ENCODE data around the gene SSC5D. TPM values are rescaled to one million over a fixed set of nuclear protein-coding genes. Genes with fewer than 3 reads are reported as not detected.
A peak's percentile ranks its signal among the peaks of the same experiment; 100 is the strongest.

Gene SSC5D
- total RNA-seq, 1 donor from 2014 or later, result 1.5 TPM

- peaks cover 22% of the 10 kb centered on the region for H3K4me1 Mint-ChIP-seq (ENCODE audit: unreplicated experiment)
- H3K36me3 Mint-ChIP-seq, result no peaks in the 10 kb centered on the region
- no peak for DNase-seq (ENCODE audit: extremely low spot score, unreplicated experiment)
- H3K27me3 Mint-ChIP-seq, result peaks cover 24% of the 10 kb centered on the region
- no peaks in the 10 kb centered on the region for H3K9me3 Mint-ChIP-seq
- H3K27ac Mint-ChIP-seq, result peak overlapping the region; percentile 66
- no peak for TF ChIP-seq CTCF (conservative IDR thresholded peaks at IDR 0.05)
- peak overlapping the region; percentile 34 for H3K4me3 Mint-ChIP-seq
Measured at GRCh38 chr19:55554741-55555152, 66.5 kb downstream of the SSC5D start.

DNA sequence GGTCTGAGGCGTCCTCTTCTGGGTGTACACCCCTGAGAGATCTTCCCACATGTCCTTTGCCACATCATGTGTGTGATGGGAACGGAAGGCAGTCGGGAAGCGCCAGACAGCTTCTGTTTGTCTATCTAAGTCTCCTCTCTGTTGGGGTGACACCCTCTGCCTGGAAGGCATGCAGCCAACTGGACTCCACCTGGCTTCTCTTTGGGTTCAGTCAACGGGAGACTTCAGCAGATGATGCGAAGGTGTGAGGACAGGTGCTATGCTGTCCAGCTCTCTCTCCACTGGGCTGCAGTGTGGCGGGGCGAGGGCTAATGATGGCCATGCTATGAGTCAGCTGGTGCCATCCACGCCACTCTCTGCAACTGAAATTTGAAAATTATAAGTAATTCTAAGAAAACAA, 71.4 kb downstream of the SSC5D start:
- H3K9me3 Mint-ChIP-seq, result no peaks in the 10 kb centered on the region
- H3K27me3 Mint-ChIP-seq, result peaks cover 10% of the 10 kb centered on the region
- no peak overlapping the region for H3K27ac Mint-ChIP-seq
- no peak for TF ChIP-seq CTCF (conservative IDR thresholded peaks at IDR 0.05)
- no peaks in the 10 kb centered on the region for H3K36me3 Mint-ChIP-seq
- no peak for DNase-seq (ENCODE audit: extremely low spot score, unreplicated experiment)
- no peak overlapping the region for H3K4me3 Mint-ChIP-seq
- H3K4me1 Mint-ChIP-seq (ENCODE audit: unreplicated experiment), result peaks cover 14% of the 10 kb centered on the region

GRCh38 chr19:55563261-55563690, 75.0 kb downstream of the SSC5D start:
- DNase-seq (ENCODE audit: extremely low spot score, unreplicated experiment), result no peak
- H3K36me3 Mint-ChIP-seq, result no peaks in the 10 kb centered on the region
- H3K27ac Mint-ChIP-seq, result peak overlapping the region; percentile 77
- peaks cover 5% of the 10 kb centered on the region for H3K27me3 Mint-ChIP-seq
- H3K9me3 Mint-ChIP-seq, result no peaks in the 10 kb centered on the region
- no peak for TF ChIP-seq CTCF (conservative IDR thresholded peaks at IDR 0.05)
- H3K4me1 Mint-ChIP-seq (ENCODE audit: unreplicated experiment), result peaks cover 5% of the 10 kb centered on the region
- no peak overlapping the region for H3K4me3 Mint-ChIP-seq

DNA sequence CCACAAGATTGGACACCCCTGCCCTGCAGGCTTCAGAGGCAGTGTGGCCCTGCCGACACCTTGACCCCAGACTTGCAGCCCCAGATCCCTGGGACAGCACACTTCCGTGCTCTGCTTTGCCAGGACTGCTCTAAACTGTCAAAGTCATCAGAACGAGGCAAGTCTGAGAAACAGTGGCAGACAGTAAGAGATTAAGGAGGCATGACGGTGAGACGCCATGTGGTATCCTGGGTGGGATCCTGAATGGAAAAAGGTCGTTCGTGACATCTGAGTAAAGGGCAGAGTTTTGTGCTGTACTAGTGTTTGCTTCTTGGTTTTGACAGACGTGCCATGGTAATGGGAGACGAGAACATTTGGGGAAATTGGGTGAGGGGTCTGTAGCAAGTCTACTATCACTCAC, 78.6 kb downstream of the SSC5D start:
- no peaks in the 10 kb centered on the region for H3K36me3 Mint-ChIP-seq
- no peaks in the 10 kb centered on the region for H3K27me3 Mint-ChIP-seq
- peaks cover 5% of the 10 kb centered on the region for H3K4me1 Mint-ChIP-seq (ENCODE audit: unreplicated experiment)
- no peak for TF ChIP-seq CTCF (conservative IDR thresholded peaks at IDR 0.05)
- no peak overlapping the region for H3K4me3 Mint-ChIP-seq
- H3K27ac Mint-ChIP-seq, result no peak overlapping the region
- no peak for DNase-seq (ENCODE audit: extremely low spot score, unreplicated experiment)
- H3K9me3 Mint-ChIP-seq, result no peaks in the 10 kb centered on the region

- Mint-ChIP-seq H3K36me3 (no peaks in the 10 kb centered on the region), H3K9me3 (no peaks in the 10 kb centered on the region), H3K27me3 (no peaks in the 10 kb centered on the region), H3K4me3 (no peak overlapping the region), H3K27ac (no peak overlapping the region), H3K4me1 (ENCODE audit: unreplicated experiment) (peaks cover 5% of the 10 kb centered on the region)
- DNase-seq (ENCODE audit: extremely low spot score, unreplicated experiment), result no peak
- TF ChIP-seq CTCF (conservative IDR thresholded peaks at IDR 0.05), result no peak
Measured at GRCh38 chr19:55567708-55568328, 79.6 kb downstream of the SSC5D start.

Other genes with a start within 250 kb of the SSC5D start
- 71.5 and 72.3 TPM in 2 replicates for gene PPP6R1, start 229.4 kb upstream of the SSC5D start, total RNA-seq (ENCODE audit: low replicate concordance)
- 37.8 and 50.7 TPM in 2 replicates for gene HSPBP1, start 208.3 kb upstream of the SSC5D start, total RNA-seq (ENCODE audit: low replicate concordance)
- gene BRSK1, start 204.4 kb upstream of the SSC5D start, total RNA-seq (ENCODE audit: low replicate concordance), result 9.8 and 32.3 TPM in 2 replicates
- gene TMEM150B, start 163.1 kb upstream of the SSC5D start, total RNA-seq (ENCODE audit: low replicate concordance), result 1.2 and 1.6 TPM in 2 replicates
- gene KMT5C, start 148.6 kb upstream of the SSC5D start, total RNA-seq (ENCODE audit: low replicate concordance), result 26.9 and 32.9 TPM in 2 replicates
- gene COX6B2, start 133.7 kb upstream of the SSC5D start, total RNA-seq (ENCODE audit: low replicate concordance), result 0.33 and 0.87 TPM in 2 replicates
- gene GARIN5B, start 125.2 kb upstream of the SSC5D start, total RNA-seq (ENCODE audit: low replicate concordance), result not detected in 2 replicates
- gene IL11, start 118.0 kb upstream of the SSC5D start, total RNA-seq (ENCODE audit: low replicate concordance), result 0.46 and 0.48 TPM in 2 replicates
- gene TMEM190, start 111.6 kb upstream of the SSC5D start, total RNA-seq (ENCODE audit: low replicate concordance), result 2.6 and 2.8 TPM in 2 replicates
- gene TMEM238, start 104.1 kb upstream of the SSC5D start, total RNA-seq (ENCODE audit: low replicate concordance), result 8.1 and 14.0 TPM in 2 replicates
- 1,799 and 2,072 TPM in 2 replicates for gene RPL28, start 102.5 kb upstream of the SSC5D start, total RNA-seq (ENCODE audit: low replicate concordance)
- gene UBE2S, start 80.6 kb upstream of the SSC5D start, total RNA-seq (ENCODE audit: low replicate concordance), result 40.7 and 91.3 TPM in 2 replicates
- gene SHISA7, start 45.1 kb upstream of the SSC5D start, total RNA-seq (ENCODE audit: low replicate concordance), result 0.05 and 0.22 TPM in 2 replicates
- gene ISOC2, start 26.8 kb upstream of the SSC5D start, total RNA-seq (ENCODE audit: low replicate concordance), result 44.2 and 47.5 TPM in 2 replicates
- gene C19orf85, start 23.7 kb upstream of the SSC5D start, total RNA-seq (ENCODE audit: low replicate concordance), result not detected in 2 replicates
- gene ZNF628, start 11.8 kb upstream of the SSC5D start, total RNA-seq (ENCODE audit: low replicate concordance), result 10.3 and 13.2 TPM in 2 replicates
- 46.5 and 64.3 TPM in 2 replicates for gene NAT14, start 3.2 kb upstream of the SSC5D start, total RNA-seq (ENCODE audit: low replicate concordance)
- 0.75 TPM in 1 of 2 replicates, not detected in the other for gene SBK2, start 48.7 kb downstream of the SSC5D start, total RNA-seq (ENCODE audit: low replicate concordance)
- 0.24 and 0.36 TPM in 2 replicates for gene SBK3, start 57.1 kb downstream of the SSC5D start, total RNA-seq (ENCODE audit: low replicate concordance)
- 21.1 and 23.9 TPM in 2 replicates for gene ZNF579, start 92.4 kb downstream of the SSC5D start, total RNA-seq (ENCODE audit: low replicate concordance)
- gene FIZ1, start 111.1 kb downstream of the SSC5D start, total RNA-seq (ENCODE audit: low replicate concordance), result 18.4 and 22.4 TPM in 2 replicates
- 13.6 and 23.9 TPM in 2 replicates for gene ZNF524, start 111.9 kb downstream of the SSC5D start, total RNA-seq (ENCODE audit: low replicate concordance)
- 14.6 and 16.2 TPM in 2 replicates for gene ZNF865, start 117.2 kb downstream of the SSC5D start, total RNA-seq (ENCODE audit: low replicate concordance)
- 9.4 and 9.6 TPM in 2 replicates for gene ZNF784, start 136.1 kb downstream of the SSC5D start, total RNA-seq (ENCODE audit: low replicate concordance)
- 28.5 and 37.4 TPM in 2 replicates for gene ZNF580, start 152.6 kb downstream of the SSC5D start, total RNA-seq (ENCODE audit: low replicate concordance)
- gene ZNF581, start 155.2 kb downstream of the SSC5D start, total RNA-seq (ENCODE audit: low replicate concordance), result 41.3 and 43.1 TPM in 2 replicates
- 16.1 and 18.1 TPM in 2 replicates for gene CCDC106, start 159.8 kb downstream of the SSC5D start, total RNA-seq (ENCODE audit: low replicate concordance)
- gene U2AF2, start 166.6 kb downstream of the SSC5D start, total RNA-seq (ENCODE audit: low replicate concordance), result 170 and 232 TPM in 2 replicates
- gene EPN1, start 186.8 kb downstream of the SSC5D start, total RNA-seq (ENCODE audit: low replicate concordance), result 121 and 127 TPM in 2 replicates
- gene NLRP9, start 250.0 kb downstream of the SSC5D start, total RNA-seq (ENCODE audit: low replicate concordance), result not detected in 2 replicates

Data from type B pancreatic cell (in vitro differentiated cells).